Thoracic aorta (tissue), 2 donors: ENCODE measurements around the gene OXNAD1. TPM values are rescaled to one million over a fixed set of nuclear protein-coding genes. Genes with fewer than 3 reads are reported as not detected.

Experiments used
- ATAC-seq: fragments of 150-250 bp; one replicate; pipeline ENCODE4 v1.8.0; 2017; ENCODE audit warnings: low read depth; ENCODE audit not compliant: insufficient number of reproducible peaks, low FRiP score
- DNase-seq: peaks from one replicate; pipeline ENCODE4 v3.0.0-alpha.2; 2020; ENCODE audit warnings: low spot score
- H3K27ac ChIP-seq, 2 donors: fragments of 200-600 bp; sonication (generic); 1 replicate in 1 of 2; 2 replicates in 1 of 2; pipeline ENCODE4 v1.5.1; 2016; ENCODE audit warnings: mild to moderate bottlenecking in 2 of 2, moderate library complexity in 2 of 2
- H3K27me3 ChIP-seq: fragments of 200-600 bp; sonication (generic); replicated peaks from 2 replicates; pipeline ENCODE4 v1.6.0; 2016; ENCODE audit warnings: mild to moderate bottlenecking; ENCODE audit not compliant: insufficient read depth
- H3K36me3 ChIP-seq: fragments of 200-600 bp; sonication (generic); one replicate; pipeline ENCODE4 v1.5.1; 2016
- H3K4me1 ChIP-seq, 2 donors: fragments of 200-600 bp; sonication (generic); 1 replicate in 1 of 2; 2 replicates in 1 of 2; pipeline versions ENCODE4 v1.5.1 to v1.6.0; 2016; ENCODE audit warnings: low read depth in 2 of 2, mild to moderate bottlenecking in 1 of 2; ENCODE audit not compliant: control insufficient read depth in 1 of 2
- H3K4me3 ChIP-seq: fragments of 200-600 bp; sonication (generic); 2 replicates; pipeline ENCODE4 v1.5.1; 2016; ENCODE audit warnings: mild to moderate bottlenecking
- H3K9me3 ChIP-seq: fragments of 200-600 bp; sonication (generic); 2 replicates; pipeline ENCODE4 v1.5.1; 2016
- total RNA-seq, 2 donors: library from RNA; depleted of rRNA; stranded (reverse); fragments of >200 nt; gene quantifications; one replicate each; pipeline versions ENCODE4 v1.1.0 to v1.2.3, GENCODE V29; 2016
- TF ChIP-seq, protein P1 (sequence below): fragments of 200-600 bp; sonication (generic); IDR thresholded peaks from one replicate; pipeline ENCODE4 v1.5.1; 2019; ENCODE audit warnings: antibody characterized with exemption

Gene OXNAD1
- total RNA-seq, 2 donors from 2014 or later = 6.8 to 7.9 TPM

DNA sequence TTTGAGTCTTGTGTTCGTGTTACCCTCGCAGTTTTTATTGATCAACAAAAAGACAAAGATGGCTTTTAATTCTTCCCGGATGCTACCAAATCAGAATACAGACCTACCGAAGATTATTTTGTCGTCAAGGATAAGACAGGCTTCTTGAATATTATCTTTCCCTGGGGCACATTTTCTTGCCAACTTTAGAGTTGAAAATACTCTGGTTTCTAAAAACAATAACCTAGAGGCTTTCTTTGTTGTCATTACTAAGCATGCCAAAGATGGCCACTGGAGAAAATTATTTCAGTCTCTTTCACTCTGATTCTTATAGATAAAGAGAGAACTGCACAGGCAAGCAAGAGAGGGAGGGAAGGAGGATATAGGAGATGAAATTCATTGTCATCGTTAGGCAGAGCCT lies 33.9 kb downstream of the OXNAD1 start:
- H3K27me3 ChIP-seq = no peaks in the 10 kb centered on the region
- no peak for ATAC-seq
- H3K9me3 ChIP-seq = no peaks in the 10 kb centered on the region
- no peak overlapping the region for H3K4me3 ChIP-seq
- H3K27ac ChIP-seq = no peak overlapping the region
- DNase-seq = no peak
- TF ChIP-seq, protein P1, sequence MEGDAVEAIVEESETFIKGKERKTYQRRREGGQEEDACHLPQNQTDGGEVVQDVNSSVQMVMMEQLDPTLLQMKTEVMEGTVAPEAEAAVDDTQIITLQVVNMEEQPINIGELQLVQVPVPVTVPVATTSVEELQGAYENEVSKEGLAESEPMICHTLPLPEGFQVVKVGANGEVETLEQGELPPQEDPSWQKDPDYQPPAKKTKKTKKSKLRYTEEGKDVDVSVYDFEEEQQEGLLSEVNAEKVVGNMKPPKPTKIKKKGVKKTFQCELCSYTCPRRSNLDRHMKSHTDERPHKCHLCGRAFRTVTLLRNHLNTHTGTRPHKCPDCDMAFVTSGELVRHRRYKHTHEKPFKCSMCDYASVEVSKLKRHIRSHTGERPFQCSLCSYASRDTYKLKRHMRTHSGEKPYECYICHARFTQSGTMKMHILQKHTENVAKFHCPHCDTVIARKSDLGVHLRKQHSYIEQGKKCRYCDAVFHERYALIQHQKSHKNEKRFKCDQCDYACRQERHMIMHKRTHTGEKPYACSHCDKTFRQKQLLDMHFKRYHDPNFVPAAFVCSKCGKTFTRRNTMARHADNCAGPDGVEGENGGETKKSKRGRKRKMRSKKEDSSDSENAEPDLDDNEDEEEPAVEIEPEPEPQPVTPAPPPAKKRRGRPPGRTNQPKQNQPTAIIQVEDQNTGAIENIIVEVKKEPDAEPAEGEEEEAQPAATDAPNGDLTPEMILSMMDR = no peak
- no peaks in the 10 kb centered on the region for H3K36me3 ChIP-seq
- H3K4me1 ChIP-seq = peaks cover 3 to 12% of the 10 kb centered on the region in 2 donors

DNA sequence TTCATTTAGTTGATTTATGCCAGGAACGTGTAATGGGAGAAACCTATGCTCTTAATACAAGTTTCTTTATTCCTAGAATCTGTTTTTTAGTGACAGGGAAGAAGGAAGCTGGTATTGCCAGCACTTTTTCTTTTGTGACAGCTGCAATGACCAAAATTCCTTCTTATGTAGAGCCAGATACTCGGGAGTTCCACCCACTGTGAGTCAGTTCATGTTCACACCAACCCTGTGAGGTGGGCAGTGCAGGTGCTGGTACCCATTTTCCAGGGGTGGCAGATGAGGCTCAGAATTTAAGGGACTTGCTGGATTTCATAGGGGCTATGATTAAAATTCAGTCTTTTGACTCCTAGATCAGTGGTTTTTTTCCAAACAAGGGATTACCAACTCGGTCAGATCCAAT lies 34.7 kb downstream of the OXNAD1 start:
- Histone ChIP-seq H3K4me3 (no peak overlapping the region), H3K27me3 (no peaks in the 10 kb centered on the region), H3K4me1 (peaks cover 3 to 12% of the 10 kb centered on the region in 2 donors), H3K36me3 (no peaks in the 10 kb centered on the region), H3K27ac (no peak overlapping the region), H3K9me3 (no peaks in the 10 kb centered on the region)
- DNase-seq (no peak), ATAC-seq (no peak)
- TF ChIP-seq, protein P1 = no peak

DNA sequence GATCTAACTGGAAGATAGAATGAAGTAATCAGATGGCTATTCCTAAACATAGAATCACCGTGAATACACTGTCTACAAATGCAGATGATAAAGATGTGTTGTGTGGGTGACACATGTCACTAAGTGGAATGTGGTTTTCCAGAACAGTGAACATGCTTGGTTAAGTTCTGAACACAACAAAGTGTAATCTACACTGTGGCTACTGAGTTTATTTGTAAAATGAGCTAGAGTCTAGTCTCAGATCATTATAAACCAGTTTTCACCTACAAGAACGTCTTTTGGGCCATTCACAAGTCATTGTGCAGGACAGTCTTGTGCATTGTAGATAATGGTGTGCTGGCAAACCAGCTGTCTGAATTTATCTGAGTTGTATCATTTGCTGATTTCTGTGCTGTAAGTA lies 35.3 kb downstream of the OXNAD1 start:
- Histone ChIP-seq H3K27ac (no peak overlapping the region), H3K9me3 (no peaks in the 10 kb centered on the region), H3K4me3 (no peak overlapping the region), H3K27me3 (no peaks in the 10 kb centered on the region), H3K36me3 (no peaks in the 10 kb centered on the region), H3K4me1 (peaks cover 3 to 12% of the 10 kb centered on the region in 2 donors)
- ATAC-seq (no peak), DNase-seq (no peak)
- TF ChIP-seq, protein P1 = no peak

DNA sequence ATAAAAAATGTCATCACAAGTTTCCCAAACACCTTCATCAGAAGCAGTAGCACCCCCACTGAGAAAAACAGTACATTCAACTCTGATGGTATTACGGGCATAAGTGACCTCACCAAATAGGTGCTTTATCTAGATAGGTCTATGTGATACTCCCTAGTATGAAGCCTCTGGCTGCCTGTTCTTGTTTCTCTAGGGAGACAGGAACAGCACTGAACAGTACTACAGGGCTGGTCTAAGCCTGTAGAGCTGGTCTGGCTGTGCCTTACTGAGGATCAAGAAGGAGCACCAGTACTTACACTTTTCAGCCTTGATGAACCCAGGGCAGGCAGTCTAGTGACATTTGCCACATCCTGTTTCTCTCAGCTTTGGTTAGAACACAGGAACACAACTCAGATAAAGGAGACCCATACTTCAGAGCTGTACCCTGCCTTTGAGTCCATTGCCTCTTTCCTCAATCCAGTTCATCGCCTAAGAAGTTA lies 35.9 kb downstream of the OXNAD1 start:
- peaks cover 3 to 12% of the 10 kb centered on the region in 2 donors for H3K4me1 ChIP-seq
- no peak overlapping the region for H3K4me3 ChIP-seq
- no peaks in the 10 kb centered on the region for H3K27me3 ChIP-seq
- no peak overlapping the region for H3K27ac ChIP-seq
- no peak for ATAC-seq
- no peak for DNase-seq
- TF ChIP-seq, protein P1 = no peak
- H3K9me3 ChIP-seq = no peaks in the 10 kb centered on the region
- no peaks in the 10 kb centered on the region for H3K36me3 ChIP-seq

DNA sequence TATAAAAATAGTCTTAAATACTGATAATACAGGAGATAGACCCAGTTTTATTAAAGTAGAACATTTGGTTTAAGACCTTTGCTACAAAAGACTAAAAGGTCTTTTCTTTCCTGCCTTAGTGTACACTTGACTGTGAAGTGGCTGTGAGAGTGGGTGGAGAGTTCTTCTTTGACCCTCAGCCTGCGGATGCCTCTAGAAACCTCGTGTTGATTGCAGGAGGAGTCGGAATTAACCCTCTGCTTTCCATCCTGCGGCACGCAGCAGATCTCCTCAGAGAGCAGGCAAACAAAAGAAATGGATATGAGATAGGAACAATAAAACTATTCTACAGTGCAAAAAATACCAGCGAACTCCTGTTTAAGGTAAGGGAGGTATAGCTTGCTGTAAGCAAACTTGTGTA lies 36.5 kb downstream of the OXNAD1 start:
- Histone ChIP-seq H3K4me1 (peaks cover 3 to 12% of the 10 kb centered on the region in 2 donors), H3K36me3 (no peaks in the 10 kb centered on the region), H3K4me3 (no peak overlapping the region), H3K9me3 (no peaks in the 10 kb centered on the region), H3K27me3 (no peaks in the 10 kb centered on the region), H3K27ac (no peak overlapping the region)
- no peak for DNase-seq
- no peak for ATAC-seq
- TF ChIP-seq, protein P1 = no peak
